Measurements from ENCODE around the gene SMKR1. TPM values are rescaled to one million over a fixed set of nuclear protein-coding genes. Genes with fewer than 3 reads are reported as not detected.
A peak's percentile ranks its signal among the peaks of the same experiment; 100 is the strongest.

SMKR1 gene
- total and polyA plus RNA-seq, 7 experiments from 2014 or later: 1.1 to 6.3 (median 2.3) TPM

GRCh38 chr7:129535896-129536295 is 33.6 kb downstream of the SMKR1 start:
- Mint-ChIP-seq H3K9me3 (peaks cover 0 to 4% (median 0%) of the 10 kb centered on the region in 11 donors), H3K4me1 (peaks cover 0 to 9% (median 5%) of the 10 kb centered on the region in 7 donors), H3K27ac (peak overlapping the region in 2 of 9 donors; percentile 10 to 41), H3K4me3 (peak overlapping the region in 1 of 10 donors; percentile 21), H3K36me3 (no peaks in the 10 kb centered on the region), H3K27me3 (peaks cover 0 to under 1% (median 0%) of the 10 kb centered on the region in 5 donors)
- Histone ChIP-seq H3K27me3 (ENCODE audit: control insufficient read depth in 2 of 2, insufficient read depth in 2 of 2, low read length in 2 of 2) (no peaks in the 10 kb centered on the region), H3K36me3 (ENCODE audit: control insufficient read depth in 2 of 3, insufficient read depth in 3 of 3, low read length in 3 of 3) (no peaks in the 10 kb centered on the region), H3K4me1 (ENCODE audit: control insufficient read depth in 2 of 2, insufficient read depth in 2 of 2, low read length in 2 of 2) (peaks cover 0 to 15% of the 10 kb centered on the region in 2 donors), H3K4me3 (ENCODE audit: low read length) (no peak overlapping the region), H3K27ac (ENCODE audit: low read depth, low read length) (no peak overlapping the region), H3K9me3 (ENCODE audit: control insufficient read depth in 2 of 3, low read length in 3 of 3) (no peaks in the 10 kb centered on the region)
- ChIA-PET POLR2A (interaction anchor here (0.6 to 0.7 kb wide), 2 partner anchors 21 to 99 kb away, joined by 3 to 6 read pairs; no protein-coding TSS in a partner anchor), CTCF (no interaction called here)
- intact Hi-C loops (cut with micrococcal nuclease): no loop called here
- DNase-seq (no peak), ATAC-seq (peak; percentile 73)

- H3K27me3 Mint-ChIP-seq: peaks cover 0 to 4% (median 0%) of the 10 kb centered on the region in 5 donors
- DNase-seq (no peak), ATAC-seq (no peak)
- no peaks in the 10 kb centered on the region for H3K27me3 ChIP-seq (ENCODE audit: control insufficient read depth in 2 of 2, insufficient read depth in 2 of 2, low read length in 2 of 2)
- no peak overlapping the region for H3K27ac ChIP-seq (ENCODE audit: low read depth, low read length)
- intact Hi-C loops (cut with micrococcal nuclease): no loop called here
- no peaks in the 10 kb centered on the region for H3K36me3 ChIP-seq (ENCODE audit: control insufficient read depth in 2 of 3, insufficient read depth in 3 of 3, low read length in 3 of 3)
- peaks cover 0 to 15% of the 10 kb centered on the region in 2 donors for H3K4me1 ChIP-seq (ENCODE audit: control insufficient read depth in 2 of 2, insufficient read depth in 2 of 2, low read length in 2 of 2)
- H3K27ac Mint-ChIP-seq: peak overlapping the region in 1 of 9 donors; percentile 10
- no peaks in the 10 kb centered on the region for H3K9me3 ChIP-seq (ENCODE audit: control insufficient read depth in 2 of 3, low read length in 3 of 3)
- peaks cover 0 to 9% (median 4%) of the 10 kb centered on the region in 7 donors for H3K4me1 Mint-ChIP-seq
- no peaks in the 10 kb centered on the region for H3K36me3 Mint-ChIP-seq
- H3K4me3 ChIP-seq (ENCODE audit: low read length): no peak overlapping the region
- ChIA-PET CTCF (no interaction called here), POLR2A (interaction anchor here (0.6 to 0.7 kb wide), 2 partner anchors 21 to 98 kb away, joined by 3 to 6 read pairs; no protein-coding TSS in a partner anchor)
- H3K4me3 Mint-ChIP-seq: peak overlapping the region in 1 of 10 donors; percentile 21
- H3K9me3 Mint-ChIP-seq: peaks cover 0 to 4% (median 0%) of the 10 kb centered on the region in 11 donors
Measured at GRCh38 chr7:129536323-129536722, 34.0 kb downstream of the SMKR1 start.

- no peaks in the 10 kb centered on the region for H3K9me3 ChIP-seq (ENCODE audit: control insufficient read depth in 2 of 3, low read length in 3 of 3)
- no peak overlapping the region for H3K4me3 ChIP-seq (ENCODE audit: low read length)
- Mint-ChIP-seq H3K27ac (no peak overlapping the region), H3K9me3 (peaks cover 0 to 4% (median 0%) of the 10 kb centered on the region in 11 donors), H3K27me3 (peaks cover 2 to 12% (median 4%) of the 10 kb centered on the region in 5 donors), H3K4me1 (peaks cover 0 to 15% (median 5%) of the 10 kb centered on the region in 7 donors), H3K4me3 (no peak overlapping the region), H3K36me3 (no peaks in the 10 kb centered on the region)
- H3K27ac ChIP-seq (ENCODE audit: low read depth, low read length): no peak overlapping the region
- no peaks in the 10 kb centered on the region for H3K27me3 ChIP-seq (ENCODE audit: control insufficient read depth in 2 of 2, insufficient read depth in 2 of 2, low read length in 2 of 2)
- ATAC-seq: no peak
- peaks cover 0 to 18% of the 10 kb centered on the region in 2 donors for H3K4me1 ChIP-seq (ENCODE audit: control insufficient read depth in 2 of 2, insufficient read depth in 2 of 2, low read length in 2 of 2)
- CTCF ChIA-PET: no interaction called here
- intact Hi-C loops (cut with micrococcal nuclease): no loop called here
- POLR2A ChIA-PET: interaction anchor here (0.6 kb wide), 1 partner anchor 13 kb away, joined by 4 read pairs; no protein-coding TSS in a partner anchor
- no peaks in the 10 kb centered on the region for H3K36me3 ChIP-seq (ENCODE audit: control insufficient read depth in 2 of 3, insufficient read depth in 3 of 3, low read length in 3 of 3)
- DNase-seq: no peak
Measured at GRCh38 chr7:129538790-129539189, 36.5 kb downstream of the SMKR1 start.

- Mint-ChIP-seq H3K27ac (no peak overlapping the region), H3K27me3 (peaks cover 4 to 12% (median 6%) of the 10 kb centered on the region in 5 donors), H3K36me3 (no peaks in the 10 kb centered on the region), H3K4me3 (no peak overlapping the region), H3K9me3 (peaks cover 0 to 4% (median 0%) of the 10 kb centered on the region in 11 donors), H3K4me1 (peaks cover 0 to 15% (median 5%) of the 10 kb centered on the region in 7 donors)
- ATAC-seq: no peak
- intact Hi-C loops (cut with micrococcal nuclease): no loop called here
- no peak for DNase-seq
- CTCF ChIA-PET: no interaction called here
- H3K4me1 ChIP-seq (ENCODE audit: control insufficient read depth in 2 of 2, insufficient read depth in 2 of 2, low read length in 2 of 2): peaks cover 0 to 13% of the 10 kb centered on the region in 2 donors
- H3K27me3 ChIP-seq (ENCODE audit: control insufficient read depth in 2 of 2, insufficient read depth in 2 of 2, low read length in 2 of 2): no peaks in the 10 kb centered on the region
- no peaks in the 10 kb centered on the region for H3K36me3 ChIP-seq (ENCODE audit: control insufficient read depth in 2 of 3, insufficient read depth in 3 of 3, low read length in 3 of 3)
- H3K4me3 ChIP-seq (ENCODE audit: low read length): no peak overlapping the region
- POLR2A ChIA-PET: interaction anchor here (0.6 kb wide), 1 partner anchor 370 kb away, joined by 3 read pairs; no protein-coding TSS in a partner anchor
- no peaks in the 10 kb centered on the region for H3K9me3 ChIP-seq (ENCODE audit: control insufficient read depth in 2 of 3, low read length in 3 of 3)
- H3K27ac ChIP-seq (ENCODE audit: low read depth, low read length): no peak overlapping the region
Measured at GRCh38 chr7:129540340-129540739, 38.0 kb downstream of the SMKR1 start.

- no peaks in the 10 kb centered on the region for H3K9me3 ChIP-seq (ENCODE audit: control insufficient read depth in 2 of 3, low read length in 3 of 3)
- POLR2A ChIA-PET: no interaction called here
- no peak overlapping the region for H3K4me3 Mint-ChIP-seq
- CTCF ChIA-PET: no interaction called here
- peaks cover 0 to under 1% (median 0%) of the 10 kb centered on the region in 11 donors for H3K9me3 Mint-ChIP-seq
- H3K36me3 ChIP-seq (ENCODE audit: control insufficient read depth in 2 of 3, insufficient read depth in 3 of 3, low read length in 3 of 3): no peaks in the 10 kb centered on the region
- no peaks in the 10 kb centered on the region for H3K36me3 Mint-ChIP-seq
- H3K27ac ChIP-seq (ENCODE audit: low read depth, low read length): no peak overlapping the region
- H3K4me1 ChIP-seq (ENCODE audit: control insufficient read depth in 2 of 2, insufficient read depth in 2 of 2, low read length in 2 of 2): peaks cover 0 to 3% of the 10 kb centered on the region in 2 donors
- intact Hi-C loops (cut with micrococcal nuclease): no loop called here
- ATAC-seq (peak; percentile 48), DNase-seq (no peak)
- no peak overlapping the region for H3K27ac Mint-ChIP-seq
- no peak overlapping the region for H3K4me3 ChIP-seq (ENCODE audit: low read length)
- H3K4me1 Mint-ChIP-seq: peaks cover 0 to 6% (median 0%) of the 10 kb centered on the region in 7 donors
- peaks cover 4 to 12% (median 6%) of the 10 kb centered on the region in 5 donors for H3K27me3 Mint-ChIP-seq
- H3K27me3 ChIP-seq (ENCODE audit: control insufficient read depth in 2 of 2, insufficient read depth in 2 of 2, low read length in 2 of 2): no peaks in the 10 kb centered on the region
Measured at GRCh38 chr7:129544700-129545099, 42.4 kb downstream of the SMKR1 start.

- ChIA-PET CTCF (interaction anchor here (0.7 kb wide), 1 partner anchor 19 kb away, joined by 3 read pairs; no protein-coding TSS in a partner anchor), POLR2A (no interaction called here)
- Histone ChIP-seq H3K27ac (ENCODE audit: low read depth, low read length) (no peak overlapping the region), H3K36me3 (ENCODE audit: control insufficient read depth in 2 of 3, insufficient read depth in 3 of 3, low read length in 3 of 3) (no peaks in the 10 kb centered on the region), H3K27me3 (ENCODE audit: control insufficient read depth in 2 of 2, insufficient read depth in 2 of 2, low read length in 2 of 2) (no peaks in the 10 kb centered on the region), H3K9me3 (ENCODE audit: control insufficient read depth in 2 of 3, low read length in 3 of 3) (no peaks in the 10 kb centered on the region), H3K4me3 (ENCODE audit: low read length) (no peak overlapping the region), H3K4me1 (ENCODE audit: control insufficient read depth in 2 of 2, insufficient read depth in 2 of 2, low read length in 2 of 2) (no peaks in the 10 kb centered on the region)
- no peaks in the 10 kb centered on the region for H3K9me3 Mint-ChIP-seq
- H3K27ac Mint-ChIP-seq: no peak overlapping the region
- H3K4me1 Mint-ChIP-seq: peaks cover 0 to 8% (median 7%) of the 10 kb centered on the region in 7 donors
- ATAC-seq: no peak
- H3K27me3 Mint-ChIP-seq: peaks cover 0 to 8% (median 0%) of the 10 kb centered on the region in 5 donors
- no peak for DNase-seq
- H3K36me3 Mint-ChIP-seq: no peaks in the 10 kb centered on the region
- H3K4me3 Mint-ChIP-seq: no peak overlapping the region
- intact Hi-C loops (cut with micrococcal nuclease): no loop called here
Measured at GRCh38 chr7:129550693-129551360, 48.5 kb downstream of the SMKR1 start.

Data from naive thymus-derived CD4-positive, alpha-beta T cell (primary cell).